HG03520 (cell line): ENCODE data around the gene PHACTR3.

Experiments
- ATAC-seq: cut with Tn5 transposase; IDR thresholded peaks from one replicate; pipeline ENCODE4 v1.9.1; 2021; ENCODE audit warnings: mild to moderate bottlenecking, moderate library complexity; ENCODE audit not compliant: unreplicated experiment

PHACTR3 gene

GRCh38 chr20:59809630-59810448 is 205.5 kb downstream of the PHACTR3 start:
- ATAC-seq, result no peak

- no peak for ATAC-seq
Measured at GRCh38 chr20:59810449-59811187, 206.3 kb downstream of the PHACTR3 start.

GRCh38 chr20:59811681-59812171 is 207.4 kb downstream of the PHACTR3 start:
- ATAC-seq, result no peak

DNA sequence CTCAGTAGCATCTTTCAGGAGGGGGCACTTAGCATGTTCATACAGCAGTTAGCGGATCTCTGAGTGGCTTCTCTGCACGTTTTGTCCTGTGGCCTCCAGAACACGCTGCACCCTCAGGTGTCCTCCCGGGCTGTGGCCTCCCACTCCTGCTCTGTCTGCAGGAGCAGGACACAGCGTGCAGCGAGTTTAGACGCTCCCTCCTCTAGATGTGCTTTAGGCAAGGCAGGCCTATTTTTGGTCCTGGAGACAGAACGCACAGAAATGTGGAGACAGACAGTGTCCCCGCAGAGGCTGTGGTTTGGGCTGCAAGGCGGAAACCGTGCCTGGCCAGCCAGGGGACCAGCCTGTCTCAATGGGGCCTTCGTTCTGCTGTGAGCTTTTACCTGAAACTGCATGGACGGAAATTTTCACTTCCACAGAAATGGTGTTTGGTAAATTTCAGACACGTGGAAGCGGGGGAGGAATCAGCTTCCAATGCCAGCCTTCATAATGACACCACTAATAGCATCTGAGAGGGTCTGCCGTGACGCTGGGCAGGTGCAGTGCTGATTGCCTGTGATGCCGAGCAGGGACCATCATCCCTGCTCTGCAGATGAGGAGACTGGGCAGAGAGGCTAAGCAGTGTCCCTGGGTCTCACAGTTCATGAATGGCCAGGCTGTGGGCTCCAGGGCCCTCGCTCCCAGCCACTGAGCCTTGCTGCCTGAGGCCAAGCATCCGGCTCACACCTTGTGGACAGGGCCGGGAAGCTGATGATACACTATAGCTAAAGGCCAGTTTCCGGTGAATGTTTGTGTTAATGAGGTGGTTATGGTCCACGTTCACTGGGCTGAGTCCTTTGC is 208.2 kb downstream of the PHACTR3 start:
- ATAC-seq, result no peak

- ATAC-seq, result no peak
Measured at GRCh38 chr20:59813126-59813947, 209.0 kb downstream of the PHACTR3 start.

DNA sequence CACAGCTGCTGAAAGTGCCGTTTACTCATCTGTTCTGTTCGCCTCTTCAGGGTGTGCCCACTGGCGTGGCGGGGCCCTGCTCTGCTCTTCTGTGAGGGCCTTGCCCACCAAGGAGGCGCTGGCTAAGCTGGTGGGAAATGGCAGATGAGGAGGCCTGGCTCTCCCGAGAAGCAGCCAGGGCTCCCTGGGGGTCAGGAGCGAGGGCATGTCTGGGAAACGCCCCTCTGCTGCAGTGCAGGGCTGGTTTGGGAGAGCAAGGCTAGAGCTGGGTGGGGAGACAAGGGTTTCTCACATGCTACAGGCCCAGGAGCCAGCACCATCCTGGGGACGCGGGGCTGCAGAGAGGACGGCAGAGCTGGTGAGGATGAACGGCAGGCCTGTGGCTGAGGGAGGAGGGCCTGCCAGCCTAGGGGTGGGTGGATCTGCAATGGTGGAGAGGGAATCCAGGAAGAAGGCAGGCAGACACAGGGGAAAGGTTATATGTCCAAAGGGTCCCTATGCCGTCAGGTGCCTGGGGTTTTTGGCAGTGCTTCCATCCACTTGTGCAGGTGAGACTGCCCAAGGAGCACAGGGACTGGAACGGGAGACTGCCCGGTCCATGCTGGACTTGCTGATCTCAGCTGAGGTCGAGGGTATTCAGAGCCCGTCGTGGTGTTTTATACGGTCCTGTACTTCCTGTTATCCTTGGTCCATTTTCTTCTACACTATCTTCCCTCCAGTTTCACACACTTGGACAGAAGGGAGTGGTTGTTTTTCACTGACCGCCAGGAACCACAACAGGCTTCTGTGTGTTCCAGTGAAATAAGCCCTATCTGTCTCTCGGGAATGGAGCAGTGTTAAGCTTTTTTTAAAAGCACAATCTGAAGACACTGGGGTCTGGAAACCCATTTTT is 209.9 kb downstream of the PHACTR3 start:
- ATAC-seq, result no peak

GRCh38 chr20:59814840-59815340 is 210.6 kb downstream of the PHACTR3 start:
- ATAC-seq, result no peak

- no peak for ATAC-seq
Measured at GRCh38 chr20:59816146-59816738, 211.9 kb downstream of the PHACTR3 start.

DNA sequence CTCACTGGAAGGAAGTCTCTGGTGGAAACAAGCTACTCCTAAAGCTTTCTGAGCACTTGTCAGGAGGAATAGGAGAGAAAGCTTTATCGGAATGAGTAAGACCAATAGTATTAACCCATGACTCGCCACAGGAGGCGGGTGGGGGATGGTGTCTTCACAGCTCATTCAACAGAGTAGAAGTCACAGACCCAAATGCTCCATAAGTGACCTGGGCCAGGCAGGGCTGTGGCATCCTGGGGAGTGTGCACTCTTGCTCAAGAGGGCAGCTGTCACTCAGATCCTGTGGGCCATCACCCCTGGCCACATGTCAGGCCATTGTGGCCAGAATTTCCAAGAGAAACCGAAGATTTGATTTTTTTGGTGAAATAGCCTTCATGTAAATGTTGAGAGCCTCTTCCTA is 213.1 kb downstream of the PHACTR3 start:
- ATAC-seq, result no peak

DNA sequence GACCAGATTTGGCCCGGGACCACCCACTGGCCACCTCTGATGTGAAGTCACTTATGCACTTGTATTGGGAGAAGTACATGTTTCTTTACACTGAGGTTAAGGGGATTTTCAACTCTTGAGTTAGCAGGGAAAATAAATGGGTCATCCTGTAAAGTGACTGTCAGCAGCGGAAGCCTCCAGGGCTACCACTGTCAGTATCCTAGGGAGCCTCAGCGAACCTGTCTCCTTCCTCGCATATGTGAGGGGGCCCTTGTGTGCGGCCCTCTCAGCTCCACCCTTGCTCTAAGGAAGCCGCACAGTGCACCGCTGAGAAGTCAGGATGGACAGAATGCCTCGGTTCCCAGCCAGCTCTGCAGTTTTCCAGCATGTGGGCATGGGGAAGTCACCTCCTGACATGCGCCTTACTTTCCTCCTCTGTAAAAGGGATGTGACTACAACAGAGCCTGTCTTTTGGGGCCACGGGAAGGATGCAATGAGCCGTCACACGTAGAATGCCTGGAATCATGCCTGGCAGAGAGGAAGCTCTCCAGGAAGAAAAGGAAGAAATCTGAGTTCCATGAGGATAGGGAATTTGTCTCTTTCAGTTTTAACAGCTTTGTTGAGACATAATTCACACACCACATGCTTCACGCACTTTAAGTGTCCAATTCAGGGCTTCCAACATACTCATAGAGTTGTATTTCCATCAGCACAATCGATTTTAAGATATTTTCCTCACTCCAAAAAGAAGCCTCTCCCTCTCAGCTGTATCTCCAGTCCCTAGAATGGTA is 213.7 kb downstream of the PHACTR3 start:
- ATAC-seq, result no peak

- ATAC-seq, result no peak
Measured at GRCh38 chr20:59818911-59819310, 214.6 kb downstream of the PHACTR3 start.

DNA sequence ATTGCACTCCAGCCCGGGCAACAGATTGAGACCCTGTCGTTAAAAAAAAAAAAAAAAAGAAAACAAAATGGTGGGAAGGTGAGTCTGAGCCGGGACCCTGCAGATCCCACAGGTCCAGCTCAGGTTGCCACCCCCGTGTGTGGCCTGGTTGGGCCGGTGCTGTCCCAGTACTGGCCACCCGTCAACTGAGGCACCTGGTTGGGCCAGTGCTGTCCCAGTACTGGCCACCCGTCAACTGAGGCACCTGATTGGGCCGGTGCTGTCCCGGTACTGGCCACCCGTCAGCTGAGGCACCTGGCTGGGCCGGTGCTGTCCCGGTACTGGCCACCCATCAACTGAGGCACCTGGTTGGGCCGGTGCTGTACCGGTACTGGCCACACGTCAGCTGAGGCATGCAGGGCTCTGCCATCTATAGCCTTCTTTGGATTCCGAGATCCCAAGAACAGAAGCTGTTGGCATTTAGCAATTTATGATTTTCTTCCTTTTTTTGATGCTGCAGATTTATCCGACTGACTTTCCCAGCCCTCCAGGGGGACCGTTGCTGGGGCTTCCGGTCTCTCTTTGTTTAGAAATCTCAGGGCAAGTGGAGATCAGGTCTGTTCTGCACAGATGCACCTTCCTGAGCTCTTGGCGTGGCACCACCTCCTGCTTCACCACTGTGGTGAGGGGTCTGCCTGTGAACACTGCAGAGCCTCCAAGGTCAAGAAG is 215.3 kb downstream of the PHACTR3 start:
- no peak for ATAC-seq

DNA sequence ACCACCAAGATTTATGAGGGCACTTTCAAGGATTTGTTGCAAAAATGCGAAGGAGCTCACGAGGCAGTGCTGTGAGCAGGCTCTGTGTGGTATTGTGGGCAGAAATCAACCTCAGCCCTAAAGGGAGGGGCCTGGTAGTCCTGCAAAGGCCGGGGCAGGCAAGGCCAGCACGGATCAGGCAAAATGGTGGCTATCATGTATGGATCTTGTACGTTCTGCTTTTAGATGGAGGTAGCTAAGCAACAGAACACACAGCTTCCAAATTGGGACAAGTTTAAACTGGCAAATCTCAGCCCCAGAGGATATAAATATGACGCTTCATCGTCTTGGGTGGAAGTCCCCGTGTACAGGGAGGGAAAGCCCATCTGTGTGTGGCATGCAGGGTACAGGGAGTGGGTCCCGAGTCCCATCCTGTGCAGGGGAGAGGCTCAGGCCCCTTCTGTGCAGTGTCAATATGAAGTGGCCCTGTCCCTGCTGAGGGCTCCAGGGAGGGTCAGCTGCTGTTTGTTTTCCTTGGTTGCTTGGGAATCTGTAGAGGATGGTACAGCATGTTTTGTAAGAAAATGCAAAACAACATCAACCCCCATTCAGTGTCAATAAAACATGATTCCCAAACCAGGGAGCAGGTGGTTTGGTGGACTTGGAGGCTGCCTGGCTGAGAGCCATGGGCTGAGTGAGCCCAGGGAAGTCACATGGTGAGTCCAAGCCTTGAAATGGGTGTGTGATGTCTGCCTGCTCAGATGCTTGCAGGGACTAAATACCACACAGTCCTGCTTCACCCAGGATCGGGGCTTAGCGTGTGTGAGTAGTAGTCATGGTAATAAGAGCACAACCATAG is 216.1 kb downstream of the PHACTR3 start:
- no peak for ATAC-seq

DNA sequence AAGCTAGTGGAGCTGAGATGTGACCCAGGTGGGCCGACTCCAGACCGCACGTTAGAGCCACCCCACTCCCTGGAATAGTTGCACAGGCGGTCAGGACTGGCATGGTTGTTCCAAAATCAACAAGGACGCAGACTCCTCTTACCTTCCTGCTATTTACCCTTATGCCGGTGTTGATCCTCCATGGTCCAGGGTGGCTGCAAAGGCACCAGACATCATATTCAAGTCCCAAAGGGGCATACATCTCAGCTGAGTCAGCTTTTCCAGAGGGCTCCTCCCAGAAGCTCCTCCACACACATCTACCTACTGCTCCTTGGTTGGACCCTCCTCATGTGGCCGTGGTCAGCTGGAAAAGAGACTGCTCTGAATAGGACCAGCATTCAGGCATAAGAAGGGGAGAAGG is 216.9 kb downstream of the PHACTR3 start:
- no peak for ATAC-seq

DNA sequence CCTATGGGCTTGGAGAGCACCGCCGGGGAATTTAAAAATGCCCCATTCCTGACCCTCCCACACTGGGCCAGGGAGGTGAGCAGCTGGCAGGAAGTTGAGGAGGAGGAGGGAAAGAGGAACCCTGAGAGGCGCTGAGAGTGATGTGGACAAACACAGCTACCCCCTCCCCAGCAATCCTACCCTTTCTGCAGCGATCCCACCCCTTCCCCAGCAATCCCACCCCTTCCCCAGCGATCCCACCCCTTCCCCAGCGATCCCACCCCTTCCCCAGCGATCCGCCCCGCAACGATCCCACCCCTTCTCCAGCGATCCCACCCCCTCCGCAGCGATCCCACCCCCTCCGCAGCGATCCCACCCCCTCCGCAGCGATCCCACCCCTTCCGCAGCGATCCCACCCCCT is 217.4 kb downstream of the PHACTR3 start:
- ATAC-seq, result no peak

- no peak for ATAC-seq
Measured at GRCh38 chr20:59822291-59823029, 218.1 kb downstream of the PHACTR3 start.
